ENCODE results near the gene CDK5RAP3.
A peak's percentile ranks its signal among the peaks of the same experiment; 100 is the strongest.
"Not testable (repeated sequence)": the region's sequence is repeated elsewhere in the genome, so short reads cannot be mapped to it uniquely, and the experiment has no call there.

The CDK5RAP3 gene

GRCh38 chr17:47982091-47982617, 11.2 kb downstream of the CDK5RAP3 start:
- H3K4me3 Mint-ChIP-seq, result no peak overlapping the region
- peaks cover 11% of the 10 kb centered on the region for H3K4me1 Mint-ChIP-seq
- no peaks in the 10 kb centered on the region for H3K9me3 Mint-ChIP-seq
- no peak for TF ChIP-seq CTCF (IDR thresholded peaks at IDR 0.05; ENCODE audit: unreplicated experiment in 3 of 3)
- H3K27ac Mint-ChIP-seq, result no peak overlapping the region
- peaks cover 27% of the 10 kb centered on the region for H3K27me3 Mint-ChIP-seq (ENCODE audit: low read depth)
- peaks cover 59% of the 10 kb centered on the region for H3K36me3 Mint-ChIP-seq (ENCODE audit: low read depth)

- Mint-ChIP-seq H3K36me3 (ENCODE audit: low read depth) (peaks cover 59% of the 10 kb centered on the region), H3K27ac (no peak overlapping the region), H3K9me3 (no peaks in the 10 kb centered on the region), H3K4me3 (no peak overlapping the region), H3K4me1 (peaks cover 17% of the 10 kb centered on the region), H3K27me3 (ENCODE audit: low read depth) (peaks cover 34% of the 10 kb centered on the region)
- TF ChIP-seq CTCF (IDR thresholded peaks at IDR 0.05; ENCODE audit: unreplicated experiment in 3 of 3), result no peak
Measured at GRCh38 chr17:47982645-47983390, 11.9 kb downstream of the CDK5RAP3 start.

- Mint-ChIP-seq H3K36me3 (ENCODE audit: low read depth) (peaks cover 54% of the 10 kb centered on the region), H3K4me1 (peaks cover 22% of the 10 kb centered on the region), H3K4me3 (no peak overlapping the region), H3K9me3 (no peaks in the 10 kb centered on the region), H3K27ac (peak overlapping the region in 1 of 3 experiments; percentile 35), H3K27me3 (ENCODE audit: low read depth) (peaks cover 39% of the 10 kb centered on the region)
- TF ChIP-seq CTCF (IDR thresholded peaks at IDR 0.05; ENCODE audit: unreplicated experiment in 3 of 3), result no peak
Measured at GRCh38 chr17:47983492-47984223, 12.7 kb downstream of the CDK5RAP3 start.

- Mint-ChIP-seq H3K27me3 (ENCODE audit: low read depth) (peaks cover 51% of the 10 kb centered on the region), H3K4me1 (peaks cover 44% of the 10 kb centered on the region), H3K36me3 (ENCODE audit: low read depth) (peaks cover 30% of the 10 kb centered on the region), H3K4me3 (no peak overlapping the region), H3K27ac (peak overlapping the region; percentile 22 to 90 (median 75)), H3K9me3 (no peaks in the 10 kb centered on the region)
- TF ChIP-seq CTCF (IDR thresholded peaks at IDR 0.05; ENCODE audit: unreplicated experiment in 3 of 3), result no peak
Measured at GRCh38 chr17:47986520-47986919, 15.6 kb downstream of the CDK5RAP3 start.

- H3K4me1 Mint-ChIP-seq, result peaks cover 52% of the 10 kb centered on the region
- H3K27ac Mint-ChIP-seq, result peak overlapping the region; percentile 75 to 90 (median 85)
- TF ChIP-seq CTCF (IDR thresholded peaks at IDR 0.05; ENCODE audit: unreplicated experiment in 3 of 3), result no peak
- H3K36me3 Mint-ChIP-seq (ENCODE audit: low read depth), result peaks cover 25% of the 10 kb centered on the region
- no peaks in the 10 kb centered on the region for H3K9me3 Mint-ChIP-seq
- H3K4me3 Mint-ChIP-seq, result no peak overlapping the region
- H3K27me3 Mint-ChIP-seq (ENCODE audit: low read depth), result peaks cover 51% of the 10 kb centered on the region
Measured at GRCh38 chr17:47987240-47987835, 16.4 kb downstream of the CDK5RAP3 start.

GRCh38 chr17:47988445-47988844, 17.5 kb downstream of the CDK5RAP3 start:
- H3K36me3 Mint-ChIP-seq (ENCODE audit: low read depth), result peaks cover 17% of the 10 kb centered on the region
- peak overlapping the region; percentile 34 to 72 (median 47) for H3K27ac Mint-ChIP-seq
- peaks cover 60% of the 10 kb centered on the region for H3K4me1 Mint-ChIP-seq
- H3K4me3 Mint-ChIP-seq, result peak overlapping the region in 1 of 3 experiments; percentile 16
- H3K27me3 Mint-ChIP-seq (ENCODE audit: low read depth), result peaks cover 44% of the 10 kb centered on the region
- not testable (repeated sequence) for H3K9me3 Mint-ChIP-seq

All from nephron (organoid).